GM12878 (cell line): ENCODE measurements around the gene FAM186B.

Experiments used
- BMI1 ChIP-seq: fragments of 450-650 bp; IDR thresholded peaks from 2 replicates; pipeline ENCODE4 v1.6.1; 2016; ENCODE audit warnings: mild to moderate bottlenecking, moderate library complexity, borderline replicate concordance
- NFIC ChIP-seq: IDR thresholded peaks from 2 replicates; pipeline ENCODE4 v1.6.1; 2012; ENCODE audit warnings: low read depth, mild to moderate bottlenecking, inconsistent platforms, low read length, moderate library complexity
- POLR2AphosphoS5 ChIP-seq: IDR thresholded peaks from 2 replicates; pipeline ENCODE4 v1.6.1; 2011; ENCODE audit warnings: mild to moderate bottlenecking, low read length, inconsistent platforms
- TBL1XR1 ChIP-seq: IDR thresholded peaks from 2 replicates; pipeline ENCODE4 v1.6.1; 2012; ENCODE audit warnings: low read depth, low read length, improper control_type of control experiment
- YY1 ChIP-seq: IDR thresholded peaks from 2 replicates; pipeline ENCODE4 v1.6.1; 2011; ENCODE audit warnings: low read depth, mild to moderate bottlenecking, low read length
- TF ChIP-seq, protein P1 (sequence below): IDR thresholded peaks from 2 replicates; pipeline ENCODE4 v1.6.1; 2012; ENCODE audit warnings: improper control_type of control experiment, low read depth, low read length; ENCODE audit not compliant: insufficient replicate concordance
- TF ChIP-seq, protein P2 (sequence below): IDR thresholded peaks from 2 replicates; pipeline ENCODE4 v1.6.1; 2011; ENCODE audit warnings: low read depth, mild to moderate bottlenecking, low read length, moderate library complexity, borderline replicate concordance; ENCODE audit errors: extremely low read depth
- TF ChIP-seq, protein P3 (sequence below), 3 experiments: IDR thresholded peaks in 2 of 3; conservative IDR thresholded peaks in 1 of 3; 2 replicates each; pipeline ENCODE4 v1.5.1; 2011; ENCODE audit warnings: low read depth in 3 of 3, low read length in 3 of 3, mild to moderate bottlenecking in 3 of 3, control low read depth in 2 of 3, moderate library complexity in 2 of 3, inconsistent platforms in 1 of 3, mixed read lengths in 1 of 3; ENCODE audit not compliant: control insufficient read depth in 2 of 3, insufficient read depth in 1 of 3; ENCODE audit errors: extremely low read depth in 1 of 3

DNA sequence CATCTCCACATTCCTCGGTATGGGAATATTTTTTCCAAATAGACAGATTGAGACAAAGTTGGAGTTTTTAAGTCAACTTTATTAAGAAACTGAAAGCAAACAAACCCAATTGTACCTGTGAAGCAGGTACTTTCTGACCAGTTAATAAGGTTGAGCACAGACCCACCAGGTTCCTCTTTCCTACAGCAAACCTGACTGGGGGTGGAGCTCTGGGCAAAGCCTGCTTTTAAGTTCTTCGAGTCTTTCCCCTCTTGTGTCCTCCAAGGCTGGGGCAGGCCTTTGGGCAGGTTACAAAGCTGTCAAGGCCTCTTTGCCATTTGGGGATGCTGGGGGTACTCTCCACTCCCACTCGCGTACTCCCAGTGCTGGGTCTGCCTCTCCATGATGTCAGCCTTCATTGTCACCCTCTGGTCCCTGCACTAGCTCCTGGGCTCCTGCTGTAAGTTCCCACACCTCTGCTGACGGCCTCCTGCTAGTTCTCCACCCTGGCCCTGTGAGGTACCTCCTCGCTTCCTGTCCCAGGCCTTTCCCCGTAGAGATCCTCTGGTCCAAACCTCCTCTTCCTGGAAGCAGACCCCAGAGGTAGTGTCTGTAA is 63.4 kb downstream of the FAM186B start:
- TF ChIP-seq, protein P1, sequence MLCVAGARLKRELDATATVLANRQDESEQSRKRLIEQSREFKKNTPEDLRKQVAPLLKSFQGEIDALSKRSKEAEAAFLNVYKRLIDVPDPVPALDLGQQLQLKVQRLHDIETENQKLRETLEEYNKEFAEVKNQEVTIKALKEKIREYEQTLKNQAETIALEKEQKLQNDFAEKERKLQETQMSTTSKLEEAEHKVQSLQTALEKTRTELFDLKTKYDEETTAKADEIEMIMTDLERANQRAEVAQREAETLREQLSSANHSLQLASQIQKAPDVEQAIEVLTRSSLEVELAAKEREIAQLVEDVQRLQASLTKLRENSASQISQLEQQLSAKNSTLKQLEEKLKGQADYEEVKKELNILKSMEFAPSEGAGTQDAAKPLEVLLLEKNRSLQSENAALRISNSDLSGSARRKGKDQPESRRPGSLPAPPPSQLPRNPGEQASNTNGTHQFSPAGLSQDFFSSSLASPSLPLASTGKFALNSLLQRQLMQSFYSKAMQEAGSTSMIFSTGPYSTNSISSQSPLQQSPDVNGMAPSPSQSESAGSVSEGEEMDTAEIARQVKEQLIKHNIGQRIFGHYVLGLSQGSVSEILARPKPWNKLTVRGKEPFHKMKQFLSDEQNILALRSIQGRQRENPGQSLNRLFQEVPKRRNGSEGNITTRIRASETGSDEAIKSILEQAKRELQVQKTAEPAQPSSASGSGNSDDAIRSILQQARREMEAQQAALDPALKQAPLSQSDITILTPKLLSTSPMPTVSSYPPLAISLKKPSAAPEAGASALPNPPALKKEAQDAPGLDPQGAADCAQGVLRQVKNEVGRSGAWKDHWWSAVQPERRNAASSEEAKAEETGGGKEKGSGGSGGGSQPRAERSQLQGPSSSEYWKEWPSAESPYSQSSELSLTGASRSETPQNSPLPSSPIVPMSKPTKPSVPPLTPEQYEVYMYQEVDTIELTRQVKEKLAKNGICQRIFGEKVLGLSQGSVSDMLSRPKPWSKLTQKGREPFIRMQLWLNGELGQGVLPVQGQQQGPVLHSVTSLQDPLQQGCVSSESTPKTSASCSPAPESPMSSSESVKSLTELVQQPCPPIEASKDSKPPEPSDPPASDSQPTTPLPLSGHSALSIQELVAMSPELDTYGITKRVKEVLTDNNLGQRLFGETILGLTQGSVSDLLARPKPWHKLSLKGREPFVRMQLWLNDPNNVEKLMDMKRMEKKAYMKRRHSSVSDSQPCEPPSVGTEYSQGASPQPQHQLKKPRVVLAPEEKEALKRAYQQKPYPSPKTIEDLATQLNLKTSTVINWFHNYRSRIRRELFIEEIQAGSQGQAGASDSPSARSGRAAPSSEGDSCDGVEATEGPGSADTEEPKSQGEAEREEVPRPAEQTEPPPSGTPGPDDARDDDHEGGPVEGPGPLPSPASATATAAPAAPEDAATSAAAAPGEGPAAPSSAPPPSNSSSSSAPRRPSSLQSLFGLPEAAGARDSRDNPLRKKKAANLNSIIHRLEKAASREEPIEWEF = no peak
- TF ChIP-seq, protein P2, sequence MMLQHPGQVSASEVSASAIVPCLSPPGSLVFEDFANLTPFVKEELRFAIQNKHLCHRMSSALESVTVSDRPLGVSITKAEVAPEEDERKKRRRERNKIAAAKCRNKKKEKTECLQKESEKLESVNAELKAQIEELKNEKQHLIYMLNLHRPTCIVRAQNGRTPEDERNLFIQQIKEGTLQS = no peak
- TF ChIP-seq BMI1 (no peak), TBL1XR1 (no peak), NFIC (no peak), POLR2AphosphoS5 (no peak), YY1 (no peak)
- TF ChIP-seq, protein P3, sequence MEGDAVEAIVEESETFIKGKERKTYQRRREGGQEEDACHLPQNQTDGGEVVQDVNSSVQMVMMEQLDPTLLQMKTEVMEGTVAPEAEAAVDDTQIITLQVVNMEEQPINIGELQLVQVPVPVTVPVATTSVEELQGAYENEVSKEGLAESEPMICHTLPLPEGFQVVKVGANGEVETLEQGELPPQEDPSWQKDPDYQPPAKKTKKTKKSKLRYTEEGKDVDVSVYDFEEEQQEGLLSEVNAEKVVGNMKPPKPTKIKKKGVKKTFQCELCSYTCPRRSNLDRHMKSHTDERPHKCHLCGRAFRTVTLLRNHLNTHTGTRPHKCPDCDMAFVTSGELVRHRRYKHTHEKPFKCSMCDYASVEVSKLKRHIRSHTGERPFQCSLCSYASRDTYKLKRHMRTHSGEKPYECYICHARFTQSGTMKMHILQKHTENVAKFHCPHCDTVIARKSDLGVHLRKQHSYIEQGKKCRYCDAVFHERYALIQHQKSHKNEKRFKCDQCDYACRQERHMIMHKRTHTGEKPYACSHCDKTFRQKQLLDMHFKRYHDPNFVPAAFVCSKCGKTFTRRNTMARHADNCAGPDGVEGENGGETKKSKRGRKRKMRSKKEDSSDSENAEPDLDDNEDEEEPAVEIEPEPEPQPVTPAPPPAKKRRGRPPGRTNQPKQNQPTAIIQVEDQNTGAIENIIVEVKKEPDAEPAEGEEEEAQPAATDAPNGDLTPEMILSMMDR (IDR thresholded peaks at IDR 0.05 in 2 of 3, conservative IDR thresholded peaks at IDR 0.05 in 1 of 3; ENCODE audit: control insufficient read depth in 2 of 3, extremely low read depth in 1 of 3, insufficient read depth in 1 of 3, low read depth in 3 of 3, low read length in 3 of 3) = no peak
